ENCODE results near the gene MAPK14. TPM values are rescaled to one million over a fixed set of nuclear protein-coding genes. Genes with fewer than 3 reads are reported as not detected.

MAPK14 gene
- total RNA-seq, 2 experiments from 2014 or later, result 40.7 TPM

GRCh38 chr6:36133912-36134311 is 106.3 kb downstream of the MAPK14 start:
- Mint-ChIP-seq H3K9me3 (no peaks in the 10 kb centered on the region), H3K4me1 (peaks cover 29% of the 10 kb centered on the region), H3K27ac (peak overlapping the region; percentile 22)

GRCh38 chr6:36135053-36135731 is 107.6 kb downstream of the MAPK14 start:
- Mint-ChIP-seq H3K4me1 (peaks cover 20% of the 10 kb centered on the region), H3K27ac (peak overlapping the region; percentile 65), H3K4me3 (no peak overlapping the region), H3K9me3 (no peaks in the 10 kb centered on the region), H3K36me3 (peaks cover 19% of the 10 kb centered on the region), H3K27me3 (no peaks in the 10 kb centered on the region)
- DNase-seq, result no peak

More at GRCh38 chr6:36133912-36134311, 106.3 kb downstream of the MAPK14 start:
- H3K36me3 Mint-ChIP-seq, result peaks cover 14% of the 10 kb centered on the region
- no peaks in the 10 kb centered on the region for H3K27me3 Mint-ChIP-seq
- no peak for DNase-seq
- H3K4me3 Mint-ChIP-seq, result no peak overlapping the region

- H3K27ac Mint-ChIP-seq, result no peak overlapping the region
- no peaks in the 10 kb centered on the region for H3K9me3 Mint-ChIP-seq
- H3K27me3 Mint-ChIP-seq, result no peaks in the 10 kb centered on the region
- H3K4me1 Mint-ChIP-seq, result peaks cover 20% of the 10 kb centered on the region
- H3K36me3 Mint-ChIP-seq, result peaks cover 20% of the 10 kb centered on the region
- DNase-seq, result no peak
- H3K4me3 Mint-ChIP-seq, result no peak overlapping the region
These were observed 108.4 kb downstream of the MAPK14 start for GRCh38 chr6:36136034-36136433.

- no peak overlapping the region for H3K27ac Mint-ChIP-seq
- no peak for DNase-seq
These were observed 108.9 kb downstream of the MAPK14 start for GRCh38 chr6:36136551-36136950.

GRCh38 chr6:36138667-36139066 is 111.1 kb downstream of the MAPK14 start:
- H3K4me1 Mint-ChIP-seq, result peaks cover 4% of the 10 kb centered on the region
- H3K27ac Mint-ChIP-seq, result no peak overlapping the region
- H3K36me3 Mint-ChIP-seq, result peaks cover 23% of the 10 kb centered on the region
- H3K27me3 Mint-ChIP-seq, result no peaks in the 10 kb centered on the region
- H3K9me3 Mint-ChIP-seq, result no peaks in the 10 kb centered on the region
- DNase-seq, result no peak
- no peak overlapping the region for H3K4me3 Mint-ChIP-seq

More at GRCh38 chr6:36136551-36136950, 108.9 kb downstream of the MAPK14 start:
- Mint-ChIP-seq H3K4me1 (peaks cover 21% of the 10 kb centered on the region), H3K4me3 (no peak overlapping the region), H3K27me3 (no peaks in the 10 kb centered on the region), H3K36me3 (peaks cover 21% of the 10 kb centered on the region), H3K9me3 (no peaks in the 10 kb centered on the region)

- Mint-ChIP-seq H3K27ac (peak overlapping the region; percentile 8), H3K4me3 (no peak overlapping the region), H3K27me3 (no peaks in the 10 kb centered on the region), H3K4me1 (peaks cover 4% of the 10 kb centered on the region), H3K9me3 (no peaks in the 10 kb centered on the region), H3K36me3 (peaks cover 20% of the 10 kb centered on the region)
- DNase-seq, result peak; percentile 34
These were observed 111.8 kb downstream of the MAPK14 start for GRCh38 chr6:36139431-36139830.

- Mint-ChIP-seq H3K27me3 (no peaks in the 10 kb centered on the region), H3K9me3 (no peaks in the 10 kb centered on the region), H3K36me3 (peaks cover 20% of the 10 kb centered on the region), H3K4me1 (peaks cover 4% of the 10 kb centered on the region), H3K4me3 (no peak overlapping the region), H3K27ac (no peak overlapping the region)
- DNase-seq, result no peak
These were observed 112.5 kb downstream of the MAPK14 start for GRCh38 chr6:36139991-36140710.

GRCh38 chr6:36141091-36141490 is 113.5 kb downstream of the MAPK14 start:
- Mint-ChIP-seq H3K27ac (no peak overlapping the region), H3K9me3 (no peaks in the 10 kb centered on the region), H3K4me3 (no peak overlapping the region)

GRCh38 chr6:36141961-36142360 is 114.4 kb downstream of the MAPK14 start:
- DNase-seq, result no peak
- Mint-ChIP-seq H3K4me1 (peaks cover 6% of the 10 kb centered on the region), H3K36me3 (peaks cover 17% of the 10 kb centered on the region), H3K27ac (peak overlapping the region; percentile 2), H3K9me3 (no peaks in the 10 kb centered on the region), H3K4me3 (no peak overlapping the region), H3K27me3 (no peaks in the 10 kb centered on the region)

More at GRCh38 chr6:36141091-36141490, 113.5 kb downstream of the MAPK14 start:
- H3K27me3 Mint-ChIP-seq, result no peaks in the 10 kb centered on the region
- peaks cover 20% of the 10 kb centered on the region for H3K36me3 Mint-ChIP-seq
- DNase-seq, result no peak
- H3K4me1 Mint-ChIP-seq, result peaks cover 4% of the 10 kb centered on the region

- Mint-ChIP-seq H3K4me1 (peaks cover 9% of the 10 kb centered on the region), H3K4me3 (no peak overlapping the region), H3K36me3 (peaks cover 16% of the 10 kb centered on the region), H3K27ac (peak overlapping the region; percentile 1), H3K9me3 (peaks cover under 1% of the 10 kb centered on the region), H3K27me3 (no peaks in the 10 kb centered on the region)
- DNase-seq, result no peak
These were observed 115.6 kb downstream of the MAPK14 start for GRCh38 chr6:36142971-36143838.

GRCh38 chr6:36145495-36145894 is 117.9 kb downstream of the MAPK14 start:
- DNase-seq, result no peak
- H3K4me3 Mint-ChIP-seq, result no peak overlapping the region
- H3K27me3 Mint-ChIP-seq, result no peaks in the 10 kb centered on the region
- H3K27ac Mint-ChIP-seq, result no peak overlapping the region
- peaks cover 4% of the 10 kb centered on the region for H3K9me3 Mint-ChIP-seq
- H3K4me1 Mint-ChIP-seq, result peaks cover 9% of the 10 kb centered on the region
- H3K36me3 Mint-ChIP-seq, result peaks cover 13% of the 10 kb centered on the region

GRCh38 chr6:36147294-36147693 is 119.7 kb downstream of the MAPK14 start:
- Mint-ChIP-seq H3K4me1 (peaks cover 5% of the 10 kb centered on the region), H3K36me3 (peaks cover 4% of the 10 kb centered on the region), H3K9me3 (peaks cover 4% of the 10 kb centered on the region), H3K4me3 (no peak overlapping the region), H3K27ac (no peak overlapping the region), H3K27me3 (no peaks in the 10 kb centered on the region)
- DNase-seq, result no peak

- DNase-seq, result no peak
- H3K36me3 Mint-ChIP-seq, result peaks cover 6% of the 10 kb centered on the region
- H3K4me1 Mint-ChIP-seq, result peaks cover 5% of the 10 kb centered on the region
- peaks cover 4% of the 10 kb centered on the region for H3K9me3 Mint-ChIP-seq
- H3K4me3 Mint-ChIP-seq, result no peak overlapping the region
- H3K27ac Mint-ChIP-seq, result no peak overlapping the region
- no peaks in the 10 kb centered on the region for H3K27me3 Mint-ChIP-seq
These were observed 121.9 kb downstream of the MAPK14 start for GRCh38 chr6:36149476-36149875.

GRCh38 chr6:36150283-36150682 is 122.7 kb downstream of the MAPK14 start:
- Mint-ChIP-seq H3K4me1 (peaks cover 5% of the 10 kb centered on the region), H3K27me3 (no peaks in the 10 kb centered on the region), H3K9me3 (peaks cover 10% of the 10 kb centered on the region), H3K4me3 (no peak overlapping the region), H3K36me3 (peaks cover 11% of the 10 kb centered on the region), H3K27ac (no peak overlapping the region)
- no peak for DNase-seq

- H3K27ac Mint-ChIP-seq, result no peak overlapping the region
- no peaks in the 10 kb centered on the region for H3K4me1 Mint-ChIP-seq
- H3K27me3 Mint-ChIP-seq, result no peaks in the 10 kb centered on the region
- no peak overlapping the region for H3K4me3 Mint-ChIP-seq
- no peak for DNase-seq
- peaks cover 18% of the 10 kb centered on the region for H3K36me3 Mint-ChIP-seq
- H3K9me3 Mint-ChIP-seq, result peaks cover 11% of the 10 kb centered on the region
These were observed 126.7 kb downstream of the MAPK14 start for GRCh38 chr6:36154286-36154685.
